ENCODE measurements around the gene HIF3A.

GRCh38 chr19:46270521-46271256, 26.2 kb upstream of the HIF3A start:
- TF ChIP-seq MYC (IDR thresholded peaks at IDR 0.05; ENCODE audit: borderline replicate concordance, low read length) (no peak), CHD4 (IDR thresholded peaks at IDR 0.05; ENCODE audit: borderline replicate concordance) (no peak), MAZ (IDR thresholded peaks at IDR 0.05; ENCODE audit: borderline replicate concordance, low read depth, low read length) (no peak), CTCF (IDR thresholded peaks at IDR 0.05) (no peak), SMC3 (IDR thresholded peaks at IDR 0.05) (no peak), RCOR1 (IDR thresholded peaks at IDR 0.05; ENCODE audit: low read depth, low read length) (no peak)

Data from A549 (cell line).